Measurements from ENCODE around the gene UPK3BL1. TPM values are rescaled to one million over a fixed set of nuclear protein-coding genes. Genes with fewer than 3 reads are reported as not detected.
"Not testable (repeated sequence)": the region's sequence is repeated elsewhere in the genome, so short reads cannot be mapped to it uniquely, and the experiment has no call there.

UPK3BL1 gene
- total RNA-seq, 6 donors from 2014 or later, result 17.0 to 99.3 (median 30.0) TPM

- H3K4me1 ChIP-seq; ATAC-seq (ENCODE audit: low FRiP score in 2 of 2); DNase-seq; H3K27me3 ChIP-seq; H3K36me3 ChIP-seq; H3K4me3 ChIP-seq; H3K9me3 ChIP-seq; H3K27ac ChIP-seq: not testable (repeated sequence)
- WGBS, 2 donors, result 53 to 82% methylated on average over 3 of the region's 8 CpGs
Measured at GRCh38 chr7:102618122-102618521, 24.5 kb downstream of the UPK3BL1 start.

GRCh38 chr7:102616507-102617125 lies 26.0 kb downstream of the UPK3BL1 start, which contains the start of gene RASA4:
TSS of gene RASA4 (minus strand) at chr7:102616756. CDS start at chr7:102616689, 67 bp downstream.
- H3K9me3 ChIP-seq, H3K36me3 ChIP-seq, H3K27me3 ChIP-seq, H3K4me1 ChIP-seq: not testable (repeated sequence)
- peak; percentile 25 to 94 for DNase-seq
- peak; percentile 91 to 96 for ATAC-seq (ENCODE audit: low FRiP score in 2 of 2)
- WGBS, 2 donors, result no CpG with 5 or more reads among the region's 62 CpGs
- peak within 1 kb of the TSS in 1 of 4 donors; percentile 78 for H3K27ac ChIP-seq
- H3K4me3 ChIP-seq, result peak within 1 kb of the TSS in 3 of 4 donors; percentile 47 to 50 (median 48)

- H3K27ac ChIP-seq; H3K27me3 ChIP-seq; H3K36me3 ChIP-seq; DNase-seq; H3K4me3 ChIP-seq; ATAC-seq (ENCODE audit: low FRiP score in 2 of 2); H3K4me1 ChIP-seq; H3K9me3 ChIP-seq: not testable (repeated sequence)
- no CpG with 5 or more reads among the region's 10 CpGs for WGBS, 2 donors
Measured at GRCh38 chr7:102615930-102616329, 26.7 kb downstream of the UPK3BL1 start.

GRCh38 chr7:102614873-102615272 lies 27.7 kb downstream of the UPK3BL1 start:
- not testable (repeated sequence) for H3K27me3 ChIP-seq, DNase-seq, H3K27ac ChIP-seq, H3K36me3 ChIP-seq, H3K4me1 ChIP-seq, H3K9me3 ChIP-seq, H3K4me3 ChIP-seq
- ATAC-seq (ENCODE audit: low FRiP score in 2 of 2), result peak in 1 of 2 donors; percentile 0
- no CpG with 5 or more reads among the region's 3 CpGs for WGBS, 2 donors

- not testable (repeated sequence) for H3K27me3 ChIP-seq, H3K4me3 ChIP-seq, H3K36me3 ChIP-seq, H3K27ac ChIP-seq, H3K9me3 ChIP-seq, DNase-seq, H3K4me1 ChIP-seq
- ATAC-seq (ENCODE audit: low FRiP score in 2 of 2), result peak; percentile 15 to 23
- WGBS, 2 donors, result no CpG with 5 or more reads among the region's 4 CpGs
Measured at GRCh38 chr7:102614346-102614697, 28.3 kb downstream of the UPK3BL1 start.

GRCh38 chr7:102613575-102614345 lies 28.8 kb downstream of the UPK3BL1 start:
- H3K27me3 ChIP-seq; H3K9me3 ChIP-seq; H3K4me1 ChIP-seq; H3K4me3 ChIP-seq; ATAC-seq (ENCODE audit: low FRiP score in 2 of 2); H3K36me3 ChIP-seq: not testable (repeated sequence)
- peak in 1 of 2 donors; percentile 9 for DNase-seq
- H3K27ac ChIP-seq, result peak overlapping the region in 1 of 4 donors; percentile 57
- 70% methylated on average over 2 of the region's 15 CpGs; no CpG with 5 or more reads in 1 of the 2 donors for WGBS, 2 donors

- H3K27ac ChIP-seq, result peak overlapping the region in 2 of 4 donors; percentile 76 to 79
- ATAC-seq (ENCODE audit: low FRiP score in 2 of 2); H3K36me3 ChIP-seq; H3K27me3 ChIP-seq; H3K9me3 ChIP-seq; H3K4me1 ChIP-seq; H3K4me3 ChIP-seq: not testable (repeated sequence)
- 10 to 18% methylated on average over 4 to 7 of the region's 10 CpGs for WGBS, 2 donors
- DNase-seq, result peak; percentile 19 to 61
Measured at GRCh38 chr7:102611675-102612325, 30.8 kb downstream of the UPK3BL1 start.

- H3K27me3 ChIP-seq, H3K4me1 ChIP-seq, H3K27ac ChIP-seq, DNase-seq, H3K4me3 ChIP-seq, H3K36me3 ChIP-seq, H3K9me3 ChIP-seq: not testable (repeated sequence)
- WGBS, 2 donors, result no CpG with 5 or more reads among the region's 30 CpGs
- ATAC-seq (ENCODE audit: low FRiP score in 2 of 2), result peak; percentile 27 to 82
Measured at GRCh38 chr7:102611013-102611674, 31.4 kb downstream of the UPK3BL1 start.

GRCh38 chr7:102610441-102610840 lies 32.1 kb downstream of the UPK3BL1 start:
- WGBS, 2 donors, result 0% methylated on average over 1 of the region's 7 CpGs; no CpG with 5 or more reads in 1 of the 2 donors
- H3K9me3 ChIP-seq, H3K27me3 ChIP-seq, H3K27ac ChIP-seq, H3K36me3 ChIP-seq, H3K4me3 ChIP-seq, H3K4me1 ChIP-seq: not testable (repeated sequence)
- DNase-seq (peak in 1 of 2 donors; percentile 17), ATAC-seq (ENCODE audit: low FRiP score in 2 of 2) (peak in 1 of 2 donors; percentile 0)

- not testable (repeated sequence) for ATAC-seq (ENCODE audit: low FRiP score in 2 of 2); H3K27ac ChIP-seq
- no CpG with 5 or more reads among the region's 10 CpGs for WGBS, 2 donors
Measured at GRCh38 chr7:102609734-102610133, 32.9 kb downstream of the UPK3BL1 start.

GRCh38 chr7:102606848-102607247 lies 35.7 kb downstream of the UPK3BL1 start:
- H3K9me3 ChIP-seq; H3K27me3 ChIP-seq; H3K4me3 ChIP-seq; H3K4me1 ChIP-seq; H3K27ac ChIP-seq; ATAC-seq (ENCODE audit: low FRiP score in 2 of 2); H3K36me3 ChIP-seq; DNase-seq: not testable (repeated sequence)
- WGBS, 2 donors, result no CpG with 5 or more reads among the region's 5 CpGs

More at GRCh38 chr7:102609734-102610133, 32.9 kb downstream of the UPK3BL1 start:
- H3K36me3 ChIP-seq, H3K4me1 ChIP-seq, H3K4me3 ChIP-seq, H3K9me3 ChIP-seq, H3K27me3 ChIP-seq: not testable (repeated sequence)
- peak in 1 of 2 donors; percentile 17 for DNase-seq

GRCh38 chr7:102604431-102605145 lies 38.0 kb downstream of the UPK3BL1 start:
- not testable (repeated sequence) for H3K4me1 ChIP-seq, H3K4me3 ChIP-seq, H3K27ac ChIP-seq, H3K36me3 ChIP-seq, DNase-seq, H3K9me3 ChIP-seq, H3K27me3 ChIP-seq
- WGBS, 2 donors, result 40% methylated on average over 1 of the region's 19 CpGs; no CpG with 5 or more reads in 1 of the 2 donors
- ATAC-seq (ENCODE audit: low FRiP score in 2 of 2), result peak; percentile 32 to 69
